H1 (cell line): Measurements from ENCODE around the gene SFMBT2. TPM values are rescaled to one million over a fixed set of nuclear protein-coding genes. Genes with fewer than 3 reads are reported as not detected.

Experiments used
- ASH2L ChIP-seq: fragments of 200-600, 300-600 bp; sonication (generic); IDR thresholded peaks from one replicate; pipeline ENCODE4 v1.7.1; 2017; ENCODE audit warnings: low read length
- BRCA1 ChIP-seq: IDR thresholded peaks from 2 replicates; pipeline ENCODE4 v1.6.1; 2012; ENCODE audit warnings: low read depth, low read length, improper control_type of control experiment
- KDM4A ChIP-seq: IDR thresholded peaks from one replicate; pipeline ENCODE4 v1.7.1; 2012; ENCODE audit warnings: low read depth, mild to moderate bottlenecking, moderate library complexity, low read length, inconsistent platforms; ENCODE audit not compliant: severe bottlenecking
- polyA plus RNA-seq, 7 experiments: library from polyadenylated mRNA; depleted of rRNA in 3 of 7; stranded (reverse) in 5 of 7; unstranded in 2 of 7; fragments of >200 nt in 5 of 7; fragments of 200-250 nt in 2 of 7; gene quantifications; 1 replicate in 5 of 7; 2 replicates in 1 of 7; 4 replicates in 1 of 7; pipeline versions ENCODE4 v1.2.1 to v1.2.3, GENCODE V29; 2011 to 2013; ENCODE audit warnings: missing spikeins in 2 of 7, mixed read lengths in 2 of 7
- total RNA-seq: library from RNA; stranded (reverse); fragmentation: NEBNext Ultra II Directional; extraction: Animal tissue kit (Norgen Biotek cat#: 25700); gene quantifications from 2 replicates; pipeline ENCODE4 v1.2.1, GENCODE V29; 2021

The SFMBT2 gene
- total and polyA plus RNA-seq, 2 of the 8 experiments (the other 6 are each of a cell fraction or from before 2014, with no cell fraction given), result 2.9 to 11.0 TPM

DNA sequence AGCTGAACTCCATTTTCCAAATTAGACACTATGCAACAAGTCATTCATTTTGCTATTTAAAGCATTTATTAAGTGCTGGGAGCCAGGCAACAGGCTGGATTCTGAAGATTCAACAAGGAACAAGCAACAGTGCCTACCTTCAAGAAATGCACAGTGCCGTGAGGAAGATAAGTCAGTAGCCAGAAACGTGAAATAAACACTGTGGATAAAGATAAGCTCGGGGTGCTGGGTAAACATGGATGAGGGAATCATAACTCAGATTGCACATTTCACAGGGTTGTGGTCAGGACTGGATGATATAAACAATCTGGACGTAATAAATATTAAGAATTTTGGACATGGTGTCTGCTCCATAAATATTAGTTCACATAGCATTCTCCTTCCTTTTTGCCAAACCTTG is 259.3 kb downstream of the SFMBT2 start (continued):
- TF ChIP-seq ASH2L, result no peak
- no peak for TF ChIP-seq BRCA1
- TF ChIP-seq KDM4A, result no peak
